GM23338 (cell line): ENCODE data around the gene BCL2L13. TPM values are rescaled to one million over a fixed set of nuclear protein-coding genes. Genes with fewer than 3 reads are reported as not detected.

Source experiments
- ATAC-seq: fragments of 200-7000 bp; cut with Tn5 transposase; 3 replicates; pipeline ENCODE4 v1.9.1; 2020
- DNase-seq: peaks from one replicate; pipeline ENCODE4 v3.0.0-alpha.2; 2015; ENCODE audit warnings: low spot score
- H2AFZ ChIP-seq: fragments of 200-600 bp; sonication (generic); 2 replicates; pipeline ENCODE4 v1.8.0; 2016; ENCODE audit warnings: antibody characterized with exemption, mild to moderate bottlenecking, moderate library complexity
- H3F3A ChIP-seq: fragments of 200-600 bp; sonication (generic); replicated peaks from 2 replicates; pipeline ENCODE4 v1.8.0; 2017; ENCODE audit warnings: antibody characterized with exemption, mixed run types, low read depth
- H3K27ac ChIP-seq: fragments of 200-600 bp; sonication (generic); 2 replicates; pipeline ENCODE4 v1.6.1; 2016; ENCODE audit warnings: low read depth
- H3K27me3 ChIP-seq: fragments of 200-600 bp; sonication (generic); 2 replicates; pipeline ENCODE4 v1.8.0; 2016; ENCODE audit warnings: mild to moderate bottlenecking, mixed run types, moderate library complexity; ENCODE audit not compliant: insufficient read depth
- H3K36me3 ChIP-seq: fragments of 200-600 bp; sonication (generic); 2 replicates; pipeline ENCODE4 v1.8.0; 2016; ENCODE audit warnings: mild to moderate bottlenecking; ENCODE audit not compliant: insufficient read depth
- H3K4me1 ChIP-seq: fragments of 200-600 bp; sonication (generic); 2 replicates; pipeline ENCODE4 v1.8.0; 2016; ENCODE audit warnings: mild to moderate bottlenecking, moderate library complexity; ENCODE audit not compliant: insufficient read depth
- H3K4me2 ChIP-seq: fragments of 200-600 bp; sonication (generic); 2 replicates; pipeline ENCODE4 v1.7.1; 2017; ENCODE audit warnings: mixed run types
- H3K4me3 ChIP-seq: fragments of 200-600 bp; sonication (generic); 2 replicates; pipeline ENCODE4 v1.6.1; 2016; ENCODE audit warnings: mixed run types
- H3K79me2 ChIP-seq: fragments of 200-600 bp; sonication (generic); replicated peaks from 2 replicates; pipeline ENCODE4 v1.8.0; 2017; ENCODE audit warnings: mild to moderate bottlenecking; ENCODE audit not compliant: insufficient read depth
- H3K9me2 ChIP-seq: fragments of 200-600 bp; sonication (generic); 2 replicates; pipeline ENCODE4 v1.8.0; 2017; ENCODE audit not compliant: insufficient read depth
- H4K20me1 ChIP-seq: fragments of 200-600 bp; sonication (generic); replicated peaks from 2 replicates; pipeline ENCODE4 v1.8.0; 2017; ENCODE audit warnings: mild to moderate bottlenecking; ENCODE audit not compliant: insufficient read depth
- H3K27ac Mint-ChIP-seq: 2 replicates; pipeline ENCODE4 v1.8.0; 2020; ENCODE audit warnings: inconsistent platforms, mild to moderate bottlenecking, moderate library complexity, mixed read lengths
- H3K27me3 Mint-ChIP-seq: 3 replicates; pipeline ENCODE4 v1.8.0; 2022; ENCODE audit warnings: low read depth, mild to moderate bottlenecking, moderate library complexity, mixed read lengths, inconsistent platforms; ENCODE audit not compliant: insufficient read depth, poor library complexity
- H3K36me3 Mint-ChIP-seq: 3 replicates; pipeline ENCODE4 v1.8.0; 2021; ENCODE audit warnings: low read depth, mild to moderate bottlenecking, inconsistent platforms, moderate library complexity, mixed read lengths
- H3K4me1 Mint-ChIP-seq: 3 replicates; pipeline ENCODE4 v1.8.0; 2020; ENCODE audit warnings: mild to moderate bottlenecking, inconsistent platforms, mixed read lengths
- H3K4me3 Mint-ChIP-seq: 3 replicates; pipeline ENCODE4 v1.8.0; 2021; ENCODE audit warnings: moderate library complexity, mild to moderate bottlenecking, inconsistent platforms, mixed read lengths
- H3K9me3 Mint-ChIP-seq: 3 replicates; pipeline ENCODE4 v1.8.0; 2020; ENCODE audit warnings: moderate library complexity, mild to moderate bottlenecking, inconsistent platforms, mixed read lengths
- CREB1 ChIP-seq: fragments of 250-450 bp; sonication (Bioruptor Pico); IDR thresholded peaks from 2 replicates; pipeline ENCODE4 v1.5.0; 2020; ENCODE audit warnings: low read depth, mild to moderate bottlenecking, moderate library complexity
- EZH2 ChIP-seq: fragments of 200-600 bp; sonication (generic); IDR thresholded peaks from one replicate; pipeline ENCODE4 v1.8.0; 2017; ENCODE audit warnings: antibody characterized with exemption, mild to moderate bottlenecking, low read depth; ENCODE audit not compliant: unreplicated experiment
- EZH2phosphoT487 ChIP-seq: fragments of 200-600 bp; sonication (generic); IDR thresholded peaks from one replicate; pipeline ENCODE4 v1.8.1; 2018; ENCODE audit warnings: antibody characterized with exemption; ENCODE audit not compliant: unreplicated experiment
- NANOG ChIP-seq: IDR thresholded peaks from 2 replicates; pipeline ENCODE4 v1.6.1; 2016; ENCODE audit warnings: antibody characterized with exemption, borderline replicate concordance
- REST ChIP-seq: IDR thresholded peaks from one replicate; pipeline ENCODE4 v1.6.1; 2018; ENCODE audit warnings: antibody characterized with exemption; ENCODE audit not compliant: unreplicated experiment
- STAT1 ChIP-seq: IDR thresholded peaks from one replicate; pipeline ENCODE4 v1.6.1; 2016; ENCODE audit warnings: antibody characterized with exemption; ENCODE audit not compliant: unreplicated experiment
- ZNF331 ChIP-seq: fragments of 250-450 bp; sonication (Bioruptor Pico); IDR thresholded peaks from 2 replicates; pipeline ENCODE4 v1.5.0; 2020; ENCODE audit warnings: low read depth, mild to moderate bottlenecking, moderate library complexity
- ZNF462 ChIP-seq: fragments of 250-450 bp; sonication (Bioruptor Pico); IDR thresholded peaks from 2 replicates; pipeline ENCODE4 v1.5.0; 2020; ENCODE audit warnings: mild to moderate bottlenecking, moderate library complexity
- polyA plus RNA-seq: library from polyadenylated mRNA; unstranded; fragments of >200 nt; fragmentation: Nextera tagmentation; extraction: Ambion mirVana; gene quantifications from 2 replicates; pipeline ENCODE4 v1.2.1, GENCODE V29; 2016
- total RNA-seq: library from RNA; depleted of rRNA; stranded (reverse); fragments of >200 nt; shearing (Covaris generic); gene quantifications from 2 replicates; pipeline ENCODE4 v1.2.3, GENCODE V29; 2014
- TF ChIP-seq, protein P1 (sequence below): IDR thresholded peaks from 2 replicates; pipeline ENCODE4 v1.6.1; 2016; ENCODE audit warnings: antibody characterized with exemption
- TF ChIP-seq, protein P2 (sequence below), 2 experiments: fragments of 200-600 bp in 1 of 2; sonication (generic) in 1 of 2; conservative IDR thresholded peaks; 2 replicates each; pipeline versions ENCODE4 v1.5.1 to v1.6.1; 2016 to 2017; ENCODE audit warnings: antibody characterized with exemption in 2 of 2, low read depth in 2 of 2, mild to moderate bottlenecking in 2 of 2, moderate library complexity in 1 of 2

BCL2L13 gene
- total and polyA plus RNA-seq, 2 experiments from 2014 or later, result 22.4 to 32.3 TPM

DNA sequence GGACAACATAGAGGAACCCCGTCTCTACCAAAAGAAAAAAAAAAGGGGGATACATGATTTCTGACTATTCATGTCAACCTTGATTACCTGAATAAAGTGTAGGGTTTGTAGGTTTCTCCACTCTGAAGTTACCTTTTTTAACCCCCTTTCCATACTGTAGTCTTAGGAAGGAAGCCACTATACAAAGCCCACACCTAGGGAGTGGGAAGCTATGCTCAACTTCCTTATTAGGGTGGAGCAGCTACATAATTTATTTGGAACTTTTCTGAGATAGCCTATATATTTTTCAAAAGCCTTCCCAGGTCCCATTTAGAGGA is 9.4 kb upstream of the BCL2L13 start:
- Histone ChIP-seq H4K20me1 (peaks cover 11% of the 10 kb centered on the region), H3K36me3 (no peaks in the 10 kb centered on the region), H3K27ac (peak overlapping the region; percentile 82), H3K4me3 (peak overlapping the region; percentile 69), H3K27me3 (no peaks in the 10 kb centered on the region), H3K4me2 (peak overlapping the region; percentile 68), H3K4me1 (no peaks in the 10 kb centered on the region; the same call in 1 of the 2 replicates), H2AFZ (no peak overlapping the region), H3K79me2 (peaks cover 43% of the 10 kb centered on the region), H3K9me2 (no peaks in the 10 kb centered on the region), H3F3A (0 out of 2 replicates have a peak, but pooled peaks cover 2% of the 10 kb centered on the region)
- no peak for TF ChIP-seq EZH2
- no peak for TF ChIP-seq REST
- TF ChIP-seq STAT1, result no peak
- TF ChIP-seq, protein P1, sequence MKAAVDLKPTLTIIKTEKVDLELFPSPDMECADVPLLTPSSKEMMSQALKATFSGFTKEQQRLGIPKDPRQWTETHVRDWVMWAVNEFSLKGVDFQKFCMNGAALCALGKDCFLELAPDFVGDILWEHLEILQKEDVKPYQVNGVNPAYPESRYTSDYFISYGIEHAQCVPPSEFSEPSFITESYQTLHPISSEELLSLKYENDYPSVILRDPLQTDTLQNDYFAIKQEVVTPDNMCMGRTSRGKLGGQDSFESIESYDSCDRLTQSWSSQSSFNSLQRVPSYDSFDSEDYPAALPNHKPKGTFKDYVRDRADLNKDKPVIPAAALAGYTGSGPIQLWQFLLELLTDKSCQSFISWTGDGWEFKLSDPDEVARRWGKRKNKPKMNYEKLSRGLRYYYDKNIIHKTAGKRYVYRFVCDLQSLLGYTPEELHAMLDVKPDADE, result no peak
- TF ChIP-seq EZH2phosphoT487, result no peak
- TF ChIP-seq ZNF331 (CRISPR knock-in tag), result no peak
- no peak for TF ChIP-seq ZNF462 (CRISPR knock-in tag)
- TF ChIP-seq CREB1 (CRISPR knock-in tag), result no peak
- TF ChIP-seq, protein P2, sequence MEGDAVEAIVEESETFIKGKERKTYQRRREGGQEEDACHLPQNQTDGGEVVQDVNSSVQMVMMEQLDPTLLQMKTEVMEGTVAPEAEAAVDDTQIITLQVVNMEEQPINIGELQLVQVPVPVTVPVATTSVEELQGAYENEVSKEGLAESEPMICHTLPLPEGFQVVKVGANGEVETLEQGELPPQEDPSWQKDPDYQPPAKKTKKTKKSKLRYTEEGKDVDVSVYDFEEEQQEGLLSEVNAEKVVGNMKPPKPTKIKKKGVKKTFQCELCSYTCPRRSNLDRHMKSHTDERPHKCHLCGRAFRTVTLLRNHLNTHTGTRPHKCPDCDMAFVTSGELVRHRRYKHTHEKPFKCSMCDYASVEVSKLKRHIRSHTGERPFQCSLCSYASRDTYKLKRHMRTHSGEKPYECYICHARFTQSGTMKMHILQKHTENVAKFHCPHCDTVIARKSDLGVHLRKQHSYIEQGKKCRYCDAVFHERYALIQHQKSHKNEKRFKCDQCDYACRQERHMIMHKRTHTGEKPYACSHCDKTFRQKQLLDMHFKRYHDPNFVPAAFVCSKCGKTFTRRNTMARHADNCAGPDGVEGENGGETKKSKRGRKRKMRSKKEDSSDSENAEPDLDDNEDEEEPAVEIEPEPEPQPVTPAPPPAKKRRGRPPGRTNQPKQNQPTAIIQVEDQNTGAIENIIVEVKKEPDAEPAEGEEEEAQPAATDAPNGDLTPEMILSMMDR (conservative IDR thresholded peaks at IDR 0.05; ENCODE audit: low read depth in 2 of 2), result no peak
- no peak for TF ChIP-seq NANOG
- Mint-ChIP-seq H3K4me1 (peaks cover 7% of the 10 kb centered on the region; the same call in 2 of the 3 replicates), H3K27ac (peak overlapping the region; percentile 99), H3K36me3 (no peaks in the 10 kb centered on the region), H3K9me3 (no peaks in the 10 kb centered on the region), H3K4me3 (peak overlapping the region; percentile 96), H3K27me3 (peaks cover 2% of the 10 kb centered on the region)
- ATAC-seq, result peak; percentile 20
- DNase-seq, result peak; percentile 17
